MM.1S (cell line): ENCODE measurements around the gene MFRP.

Experiments used
- DNase-seq: peaks from one replicate; pipeline ENCODE4 v3.0.0-alpha.2; 2015
- H2AFZ ChIP-seq: fragments of 300-600 bp; sonication (generic); 2 replicates; pipeline ENCODE4 v1.6.0; 2016; ENCODE audit warnings: antibody characterized with exemption, low read length
- H3F3A ChIP-seq: fragments of 300-600 bp; sonication (generic); 2 replicates; pipeline ENCODE4 v1.6.1; 2016; ENCODE audit warnings: mild to moderate bottlenecking, antibody characterized with exemption, low read length, moderate library complexity, mixed read lengths; ENCODE audit not compliant: insufficient read depth
- H3K27ac ChIP-seq: fragments of 300-600 bp; sonication (generic); 2 replicates; pipeline ENCODE4 v1.5.1; 2016; ENCODE audit warnings: mild to moderate bottlenecking, low read length
- H3K27me3 ChIP-seq: fragments of 300-600 bp; sonication (generic); replicated peaks from 2 replicates; pipeline ENCODE4 v1.6.0; 2016; ENCODE audit warnings: low read length; ENCODE audit not compliant: insufficient read depth
- H3K36me3 ChIP-seq: fragments of 300-600 bp; sonication (generic); replicated peaks from 2 replicates; pipeline ENCODE4 v1.6.1; 2016; ENCODE audit warnings: mild to moderate bottlenecking, low read length, mixed read lengths; ENCODE audit not compliant: insufficient read depth
- H3K4me1 ChIP-seq: fragments of 300-600 bp; sonication (generic); 2 replicates; pipeline ENCODE4 v1.6.1; 2016; ENCODE audit warnings: low read length, mixed read lengths
- H3K4me2 ChIP-seq: fragments of 300-600 bp; sonication (generic); 2 replicates; pipeline ENCODE4 v1.6.0; 2016; ENCODE audit warnings: low read depth, low read length
- H3K4me3 ChIP-seq: fragments of 300-600 bp; sonication (generic); 2 replicates; pipeline ENCODE4 v1.5.1; 2016; ENCODE audit warnings: low read length, mixed read lengths
- H3K79me2 ChIP-seq: fragments of 300-600 bp; sonication (generic); 2 replicates; pipeline ENCODE4 v1.6.1; 2016; ENCODE audit warnings: mixed run types, low read length, mixed read lengths
- H3K9ac ChIP-seq: fragments of 300-600 bp; sonication (generic); 2 replicates; pipeline ENCODE4 v1.6.1; 2016; ENCODE audit warnings: low read length, mixed read lengths
- H3K9me2 ChIP-seq: fragments of 300-600 bp; sonication (generic); replicated peaks from 2 replicates; pipeline ENCODE4 v1.6.1; 2016; ENCODE audit warnings: mild to moderate bottlenecking, low read length, mixed read lengths; ENCODE audit not compliant: insufficient read depth
- H3K9me3 ChIP-seq: fragments of 300-600 bp; sonication (generic); replicated peaks from 2 replicates; pipeline ENCODE4 v1.6.1; 2016; ENCODE audit warnings: mild to moderate bottlenecking, low read length, mixed read lengths; ENCODE audit not compliant: insufficient read depth
- H4K20me1 ChIP-seq: fragments of 300-600 bp; sonication (generic); 2 replicates; pipeline ENCODE4 v1.6.1; 2016; ENCODE audit warnings: mild to moderate bottlenecking, low read length, moderate library complexity, mixed read lengths; ENCODE audit not compliant: insufficient read depth
- CTCF ChIP-seq: fragments of 300-600 bp; sonication (generic); IDR thresholded peaks from 2 replicates; pipeline ENCODE4 v1.5.1; 2016; ENCODE audit warnings: antibody characterized with exemption, low read length, mixed read lengths
- EZH2 ChIP-seq: fragments of 300-600 bp; sonication (generic); optimal IDR thresholded peaks from 2 replicates; pipeline ENCODE3; 2017; ENCODE audit warnings: low read depth, mild to moderate bottlenecking, antibody characterized with exemption, low read length, mixed read lengths
- EZH2phosphoT487 ChIP-seq: fragments of 300-600 bp; sonication (generic); IDR thresholded peaks from 2 replicates; pipeline ENCODE4 v1.6.1; 2018; ENCODE audit warnings: antibody characterized with exemption, low read length

The MFRP gene

GRCh38 chr11:119371778-119372182 is 25.3 kb upstream of the MFRP start:
- Histone ChIP-seq H3K9me2 (no peaks in the 10 kb centered on the region), H4K20me1 (no peaks in the 10 kb centered on the region), H2AFZ (no peak overlapping the region), H3K4me1 (peaks cover 10% of the 10 kb centered on the region; the same call in 1 of the 2 replicates), H3K4me3 (no peak overlapping the region), H3K27me3 (peaks cover 3% of the 10 kb centered on the region; the same call in 1 of the 2 replicates), H3K9ac (no peak overlapping the region), H3K36me3 (no peaks in the 10 kb centered on the region), H3K27ac (no peak overlapping the region), H3F3A (no peaks in the 10 kb centered on the region), H3K9me3 (no peaks in the 10 kb centered on the region), H3K79me2 (no peaks in the 10 kb centered on the region), H3K4me2 (no peak overlapping the region)
- TF ChIP-seq EZH2 (no peak), EZH2phosphoT487 (no peak), CTCF (no peak; the same call in 1 of the 2 replicates)
- no peak for DNase-seq

DNA sequence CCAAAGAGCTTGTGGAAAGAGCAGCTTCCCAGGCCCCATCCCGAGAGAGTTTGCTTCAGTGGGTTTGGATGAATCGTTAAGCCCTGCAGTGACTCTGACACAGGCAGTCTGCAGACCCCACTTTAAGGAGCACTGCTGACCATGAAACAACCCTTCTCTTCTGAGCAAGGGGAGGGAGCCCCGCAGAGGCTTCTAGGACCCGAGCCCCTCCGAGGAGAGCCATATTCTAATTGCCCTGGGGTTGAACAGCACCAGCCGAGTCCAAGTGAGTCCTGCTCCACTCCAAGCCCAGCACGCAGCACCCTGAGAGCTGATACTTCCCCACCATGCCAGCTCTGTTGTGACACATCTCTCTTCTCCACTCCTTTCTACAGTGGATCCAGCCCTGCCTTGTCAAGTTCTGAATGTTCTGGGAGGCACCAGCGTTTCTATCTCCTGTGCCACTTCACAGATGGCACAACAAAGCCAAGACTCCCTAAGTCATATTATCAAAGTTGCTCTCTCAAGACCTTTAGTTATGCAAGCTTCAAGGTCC is 24.6 kb upstream of the MFRP start:
- Histone ChIP-seq H3K79me2 (no peaks in the 10 kb centered on the region), H3K36me3 (no peaks in the 10 kb centered on the region), H3K27ac (no peak overlapping the region), H3K9me2 (no peaks in the 10 kb centered on the region), H3K4me2 (no peak overlapping the region), H3K9me3 (no peaks in the 10 kb centered on the region), H3K4me1 (peaks cover 10% of the 10 kb centered on the region; the same call in 1 of the 2 replicates), H3K4me3 (no peak overlapping the region), H3F3A (no peaks in the 10 kb centered on the region), H3K27me3 (peaks cover 9% of the 10 kb centered on the region; the same call in 1 of the 2 replicates), H3K9ac (no peak overlapping the region), H2AFZ (no peak overlapping the region), H4K20me1 (no peaks in the 10 kb centered on the region)
- no peak for DNase-seq
- TF ChIP-seq CTCF (no peak), EZH2phosphoT487 (no peak)

- Histone ChIP-seq H3K9me2 (no peaks in the 10 kb centered on the region), H2AFZ (peak overlapping the region; percentile 45; the same call in 1 of the 2 replicates), H3F3A (no peaks in the 10 kb centered on the region), H3K4me1 (peaks cover 10% of the 10 kb centered on the region; the same call in 1 of the 2 replicates), H4K20me1 (no peaks in the 10 kb centered on the region), H3K4me3 (no peak overlapping the region), H3K9ac (no peak overlapping the region), H3K27me3 (peaks cover 10% of the 10 kb centered on the region; the same call in 1 of the 2 replicates), H3K27ac (no peak overlapping the region), H3K9me3 (no peaks in the 10 kb centered on the region), H3K4me2 (no peak overlapping the region), H3K36me3 (no peaks in the 10 kb centered on the region), H3K79me2 (no peaks in the 10 kb centered on the region)
- DNase-seq = peak; percentile 64
- TF ChIP-seq CTCF (no peak), EZH2phosphoT487 (no peak), EZH2 (no peak)
Observed at GRCh38 chr11:119370486-119371046, 24.1 kb upstream of the MFRP start.
